ENCODE results near the gene NAB1.

GRCh38 chr2:190648289-190649034, 421 bp upstream of the NAB1 start:
- no peak for TF ChIP-seq CTCF (IDR thresholded peaks at IDR 0.05; ENCODE audit: insufficient read depth, low read length)
- no peak for TF ChIP-seq POLR2AphosphoS5 (IDR thresholded peaks at IDR 0.05; ENCODE audit: low read depth)

All from HL-60 (cell line).